Measurements from ENCODE around the gene CPEB3. TPM values are rescaled to one million over a fixed set of nuclear protein-coding genes. Genes with fewer than 3 reads are reported as not detected.

CPEB3 gene
- total RNA-seq, 1 experiment from 2014 or later: 2.8 TPM

- H3K27ac Mint-ChIP-seq (ENCODE audit: low read depth, unreplicated experiment): no peak overlapping the region
- TF ChIP-seq CTCF (IDR thresholded peaks at IDR 0.05; ENCODE audit: unreplicated experiment): peak; percentile 94
- no peaks in the 10 kb centered on the region for H3K9me3 Mint-ChIP-seq (ENCODE audit: unreplicated experiment)
- no peaks in the 10 kb centered on the region for H3K36me3 Mint-ChIP-seq (ENCODE audit: insufficient read depth, unreplicated experiment)
- H3K4me1 Mint-ChIP-seq (ENCODE audit: insufficient read depth, unreplicated experiment): peaks cover 6% of the 10 kb centered on the region
- no peak overlapping the region for H3K4me3 Mint-ChIP-seq (ENCODE audit: unreplicated experiment)
- POLR2A ChIA-PET: interaction anchor here (0.5 to 2.4 kb wide), 8 partner anchors 12 to 243 kb away, joined by 3 to 15 read pairs (median 6); partner anchors contain the start of genes CPEB3 and MARCHF5
- no TSS peak for BruUV-seq (replicated peaks)
- CTCF ChIA-PET: interaction anchor here (0.5 to 6.4 kb wide), 36 partner anchors 9 to 398 kb away, joined by 3 to 49 read pairs (median 4); partner anchors contain the start of genes CPEB3 and MARCHF5
- DNase-seq (ENCODE audit: unreplicated experiment): peak; percentile 89
- intact Hi-C loops (cut with micrococcal nuclease): loop anchor here (1.0 kb wide), 3 partner anchors 150 to 347 kb away; partner anchors contain the start of genes CPEB3 and MARCHF5
- no peaks in the 10 kb centered on the region for H3K27me3 Mint-ChIP-seq (ENCODE audit: insufficient read depth, unreplicated experiment)
Measured at GRCh38 chr10:92087750-92088395, 203.0 kb downstream of the CPEB3 start.

GRCh38 chr10:92082583-92083280, 208.1 kb downstream of the CPEB3 start:
- no peak overlapping the region for H3K27ac Mint-ChIP-seq (ENCODE audit: low read depth, unreplicated experiment)
- DNase-seq (ENCODE audit: unreplicated experiment): peak; percentile 34
- peaks cover 2% of the 10 kb centered on the region for H3K4me1 Mint-ChIP-seq (ENCODE audit: insufficient read depth, unreplicated experiment)
- peaks cover 22% of the 10 kb centered on the region for H3K36me3 Mint-ChIP-seq (ENCODE audit: insufficient read depth, unreplicated experiment)
- H3K9me3 Mint-ChIP-seq (ENCODE audit: unreplicated experiment): no peaks in the 10 kb centered on the region
- ChIA-PET POLR2A (no interaction called here), CTCF (interaction anchor here (0.6 kb wide), 1 partner anchor 38 kb away, joined by 5 read pairs; no protein-coding TSS in a partner anchor)
- intact Hi-C loops (cut with micrococcal nuclease): no loop called here
- no peak for TF ChIP-seq CTCF (IDR thresholded peaks at IDR 0.05; ENCODE audit: unreplicated experiment)
- no peak overlapping the region for H3K4me3 Mint-ChIP-seq (ENCODE audit: unreplicated experiment)
- BruUV-seq (replicated peaks): no TSS peak
- H3K27me3 Mint-ChIP-seq (ENCODE audit: insufficient read depth, unreplicated experiment): no peaks in the 10 kb centered on the region

- no peaks in the 10 kb centered on the region for H3K9me3 Mint-ChIP-seq (ENCODE audit: unreplicated experiment)
- BruUV-seq (replicated peaks): no TSS peak
- H3K36me3 Mint-ChIP-seq (ENCODE audit: insufficient read depth, unreplicated experiment): peaks cover 29% of the 10 kb centered on the region
- intact Hi-C loops (cut with micrococcal nuclease): no loop called here
- no peak overlapping the region for H3K27ac Mint-ChIP-seq (ENCODE audit: low read depth, unreplicated experiment)
- H3K4me1 Mint-ChIP-seq (ENCODE audit: insufficient read depth, unreplicated experiment): peaks cover 7% of the 10 kb centered on the region
- TF ChIP-seq CTCF (IDR thresholded peaks at IDR 0.05; ENCODE audit: unreplicated experiment): no peak
- H3K27me3 Mint-ChIP-seq (ENCODE audit: insufficient read depth, unreplicated experiment): no peaks in the 10 kb centered on the region
- ChIA-PET POLR2A (no interaction called here), CTCF (no interaction called here)
- H3K4me3 Mint-ChIP-seq (ENCODE audit: unreplicated experiment): no peak overlapping the region
- no peak for DNase-seq (ENCODE audit: unreplicated experiment)
Measured at GRCh38 chr10:92081641-92082040, 209.2 kb downstream of the CPEB3 start.

- H3K9me3 Mint-ChIP-seq (ENCODE audit: unreplicated experiment): no peaks in the 10 kb centered on the region
- H3K27ac Mint-ChIP-seq (ENCODE audit: low read depth, unreplicated experiment): no peak overlapping the region
- ChIA-PET CTCF (interaction anchor here (0.6 kb wide), 2 partner anchors 251 to 414 kb away, joined by 3 to 4 read pairs; no protein-coding TSS in a partner anchor), POLR2A (no interaction called here)
- no peak overlapping the region for H3K4me3 Mint-ChIP-seq (ENCODE audit: unreplicated experiment)
- peaks cover 29% of the 10 kb centered on the region for H3K36me3 Mint-ChIP-seq (ENCODE audit: insufficient read depth, unreplicated experiment)
- intact Hi-C loops (cut with micrococcal nuclease): no loop called here
- TF ChIP-seq CTCF (IDR thresholded peaks at IDR 0.05; ENCODE audit: unreplicated experiment): no peak
- no peak for DNase-seq (ENCODE audit: unreplicated experiment)
- peaks cover 7% of the 10 kb centered on the region for H3K4me1 Mint-ChIP-seq (ENCODE audit: insufficient read depth, unreplicated experiment)
- H3K27me3 Mint-ChIP-seq (ENCODE audit: insufficient read depth, unreplicated experiment): no peaks in the 10 kb centered on the region
- BruUV-seq (replicated peaks): no TSS peak
Measured at GRCh38 chr10:92080244-92080643, 210.6 kb downstream of the CPEB3 start.
